GM10266 (cell line): ENCODE measurements around the gene MRPL14.

ENCODE experiments used
- DNase-seq: peaks from one replicate; pipeline ENCODE4 v3.0.0; 2012; ENCODE audit errors: extremely low spot score
- CTCF ChIP-seq: IDR thresholded peaks from 2 replicates; pipeline ENCODE4 v1.5.1; 2012; ENCODE audit warnings: mild to moderate bottlenecking, low read depth; ENCODE audit not compliant: control insufficient read depth, insufficient read depth; ENCODE audit errors: missing control alignments

Gene MRPL14

GRCh38 chr6:44127186-44128019 lies at the start of gene MRPL14, which contains the start of gene TMEM63B:
Gene MRPL14, minus strand, starts transcription at chr6:44127452. Its CDS starts 10,841 bp downstream, at chr6:44116611.
Gene TMEM63B, plus strand, starts transcription at chr6:44127554. Its CDS starts 7,031 bp downstream, at chr6:44134585.
- TF ChIP-seq CTCF, result no peak
- DNase-seq, result peak; percentile 99

GRCh38 chr6:44176130-44176761 lies 49.0 kb upstream of the MRPL14 start:
- no peak for DNase-seq
- TF ChIP-seq CTCF, result no peak

GRCh38 chr6:44172731-44173500 lies 45.7 kb upstream of the MRPL14 start:
- DNase-seq, result peak; percentile 81

GRCh38 chr6:44171899-44172546 lies 44.8 kb upstream of the MRPL14 start:
- TF ChIP-seq CTCF, result no peak
- no peak for DNase-seq

More at GRCh38 chr6:44172731-44173500, 45.7 kb upstream of the MRPL14 start:
- peak; percentile 95 for TF ChIP-seq CTCF

GRCh38 chr6:44169886-44170570 lies 42.8 kb upstream of the MRPL14 start:
- no peak for DNase-seq
- no peak for TF ChIP-seq CTCF

GRCh38 chr6:44169154-44169553 lies 41.9 kb upstream of the MRPL14 start:
- TF ChIP-seq CTCF, result no peak
- no peak for DNase-seq
